Measurements from ENCODE around the gene SLC25A29.

Gene SLC25A29

GRCh38 chr14:100332071-100332639 is 25.9 kb upstream of the SLC25A29 start:
- DNase-seq (ENCODE audit: low read depth, low spot score), result no peak

- no peak for DNase-seq (ENCODE audit: low read depth, low spot score)
Observed at GRCh38 chr14:100330388-100330931, 24.2 kb upstream of the SLC25A29 start.

- DNase-seq (ENCODE audit: low read depth, low spot score), result no peak
Observed at GRCh38 chr14:100330007-100330344, 23.7 kb upstream of the SLC25A29 start.

GRCh38 chr14:100329233-100330006 is 23.2 kb upstream of the SLC25A29 start:
- no peak for DNase-seq (ENCODE audit: low read depth, low spot score)

- no peak for DNase-seq (ENCODE audit: low read depth, low spot score)
Observed at GRCh38 chr14:100328495-100329163, 22.4 kb upstream of the SLC25A29 start.

GRCh38 chr14:100327128-100327527 is 20.9 kb upstream of the SLC25A29 start:
- DNase-seq (ENCODE audit: low read depth, low spot score), result no peak

GRCh38 chr14:100325958-100326357 is 19.7 kb upstream of the SLC25A29 start:
- DNase-seq (ENCODE audit: low read depth, low spot score), result no peak

GRCh38 chr14:100325231-100325632 is 19.0 kb upstream of the SLC25A29 start:
- no peak for DNase-seq (ENCODE audit: low read depth, low spot score)

GRCh38 chr14:100323942-100324307 is 17.7 kb upstream of the SLC25A29 start:
- DNase-seq (ENCODE audit: low read depth, low spot score), result no peak

- no peak for DNase-seq (ENCODE audit: low read depth, low spot score)
Observed at GRCh38 chr14:100323121-100323941, 17.1 kb upstream of the SLC25A29 start, which contains the start of gene SLC25A47. Gene SLC25A47 (plus strand): TSS chr14:100323339. CDS start chr14:100323415, 76 bp downstream.

- no peak for DNase-seq (ENCODE audit: low read depth, low spot score)
Observed at GRCh38 chr14:100322138-100322957, 16.1 kb upstream of the SLC25A29 start.

- no peak for DNase-seq (ENCODE audit: low read depth, low spot score)
Observed at GRCh38 chr14:100321473-100322137, 15.4 kb upstream of the SLC25A29 start.

GRCh38 chr14:100320157-100320856 is 14.1 kb upstream of the SLC25A29 start:
- no peak for DNase-seq (ENCODE audit: low read depth, low spot score)

GRCh38 chr14:100317912-100318808 is 11.9 kb upstream of the SLC25A29 start:
- no peak for DNase-seq (ENCODE audit: low read depth, low spot score)

- no peak for DNase-seq (ENCODE audit: low read depth, low spot score)
Observed at GRCh38 chr14:100317389-100317788, 11.1 kb upstream of the SLC25A29 start.

GRCh38 chr14:100314724-100315123 is 8.5 kb upstream of the SLC25A29 start:
- DNase-seq (ENCODE audit: low read depth, low spot score), result no peak

GRCh38 chr14:100313464-100314230 is 7.4 kb upstream of the SLC25A29 start:
- DNase-seq (ENCODE audit: low read depth, low spot score), result no peak

- DNase-seq (ENCODE audit: low read depth, low spot score), result no peak
Observed at GRCh38 chr14:100312877-100313400, 6.7 kb upstream of the SLC25A29 start.
